Activated naive CD4-positive, alpha-beta T cell treated with anti-CD3 and anti-CD28 coated beads for 36 hours (primary cell): ENCODE results near the gene CNDP2. TPM values are rescaled to one million over a fixed set of nuclear protein-coding genes. Genes with fewer than 3 reads are reported as not detected.
"Not testable (repeated sequence)": the region's sequence is repeated elsewhere in the genome, so short reads cannot be mapped to it uniquely, and the experiment has no call there.

Experiments used
- CTCF ChIA-PET: fragments of 350-600 bp; sonication (Branson Sonifier 250); formaldehyde crosslinking; loops from one replicate; lab custom pipeline; 2021; ENCODE audit warnings: antibody characterized with exemption; lab: Charles Lee
- DNase-seq: peaks from one replicate; pipeline ENCODE4 v3.0.0-alpha.2; 2020
- H3K27ac Mint-ChIP-seq: one replicate; pipeline ENCODE4 v1.8.0; 2021; ENCODE audit warnings: mild to moderate bottlenecking, mixed read lengths
- H3K27me3 Mint-ChIP-seq: one replicate; pipeline ENCODE4 v1.8.0; 2021; ENCODE audit warnings: low read depth, mixed read lengths
- H3K36me3 Mint-ChIP-seq: one replicate; pipeline ENCODE4 v1.8.0; 2021; ENCODE audit warnings: low read depth, mixed read lengths
- H3K4me1 Mint-ChIP-seq: one replicate; pipeline ENCODE4 v1.8.0; 2021; ENCODE audit warnings: low read depth, mixed read lengths
- H3K4me3 Mint-ChIP-seq: one replicate; pipeline ENCODE4 v1.8.0; 2021; ENCODE audit warnings: mild to moderate bottlenecking, moderate library complexity, mixed read lengths
- H3K9me3 Mint-ChIP-seq: one replicate; pipeline ENCODE4 v1.8.0; 2021; ENCODE audit warnings: mixed read lengths
- intact Hi-C: fragments of 100-400 bp; cut with micrococcal nuclease; formaldehyde crosslinking; loops from one replicate; pipeline ENCODE4 v1.15.1; 2023
- total RNA-seq, 2 experiments: library from RNA; stranded (reverse); gene quantifications; one replicate each; pipeline ENCODE4 v1.2.3, GENCODE V29; 2021

The CNDP2 gene
- total RNA-seq, 2 experiments from 2014 or later, result 101 to 107 TPM

DNA sequence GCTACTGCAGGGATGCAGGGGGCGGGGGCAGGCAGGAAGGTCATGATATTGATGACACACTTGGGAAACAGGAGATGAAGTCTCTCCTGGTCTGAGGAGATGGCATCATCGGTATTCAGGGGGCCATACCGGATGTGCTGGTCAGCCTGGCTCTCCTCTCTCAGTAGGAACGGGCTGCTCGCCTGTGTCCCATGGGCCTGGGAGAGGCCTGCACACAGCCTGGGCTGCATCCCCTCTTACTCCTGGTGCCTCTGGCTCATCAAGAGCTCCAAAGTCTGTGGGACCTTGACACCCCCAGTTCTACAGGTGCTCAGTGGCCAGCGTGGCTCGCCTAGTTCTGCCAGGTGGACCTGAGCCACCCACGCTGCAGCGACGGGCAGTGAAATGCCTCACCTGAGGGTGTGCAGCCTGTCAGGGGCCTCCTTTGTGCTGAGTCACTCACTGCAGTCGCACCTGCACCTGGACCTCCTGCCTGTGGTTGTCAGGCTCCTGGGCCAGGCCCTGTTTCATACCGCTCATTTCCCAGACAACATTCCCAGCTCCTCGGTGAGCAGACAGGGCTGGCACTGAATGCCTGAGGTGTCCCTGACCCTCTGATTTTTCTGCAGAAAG lies 19.6 kb downstream of the CNDP2 start:
- no peak overlapping the region for H3K4me3 Mint-ChIP-seq

DNA sequence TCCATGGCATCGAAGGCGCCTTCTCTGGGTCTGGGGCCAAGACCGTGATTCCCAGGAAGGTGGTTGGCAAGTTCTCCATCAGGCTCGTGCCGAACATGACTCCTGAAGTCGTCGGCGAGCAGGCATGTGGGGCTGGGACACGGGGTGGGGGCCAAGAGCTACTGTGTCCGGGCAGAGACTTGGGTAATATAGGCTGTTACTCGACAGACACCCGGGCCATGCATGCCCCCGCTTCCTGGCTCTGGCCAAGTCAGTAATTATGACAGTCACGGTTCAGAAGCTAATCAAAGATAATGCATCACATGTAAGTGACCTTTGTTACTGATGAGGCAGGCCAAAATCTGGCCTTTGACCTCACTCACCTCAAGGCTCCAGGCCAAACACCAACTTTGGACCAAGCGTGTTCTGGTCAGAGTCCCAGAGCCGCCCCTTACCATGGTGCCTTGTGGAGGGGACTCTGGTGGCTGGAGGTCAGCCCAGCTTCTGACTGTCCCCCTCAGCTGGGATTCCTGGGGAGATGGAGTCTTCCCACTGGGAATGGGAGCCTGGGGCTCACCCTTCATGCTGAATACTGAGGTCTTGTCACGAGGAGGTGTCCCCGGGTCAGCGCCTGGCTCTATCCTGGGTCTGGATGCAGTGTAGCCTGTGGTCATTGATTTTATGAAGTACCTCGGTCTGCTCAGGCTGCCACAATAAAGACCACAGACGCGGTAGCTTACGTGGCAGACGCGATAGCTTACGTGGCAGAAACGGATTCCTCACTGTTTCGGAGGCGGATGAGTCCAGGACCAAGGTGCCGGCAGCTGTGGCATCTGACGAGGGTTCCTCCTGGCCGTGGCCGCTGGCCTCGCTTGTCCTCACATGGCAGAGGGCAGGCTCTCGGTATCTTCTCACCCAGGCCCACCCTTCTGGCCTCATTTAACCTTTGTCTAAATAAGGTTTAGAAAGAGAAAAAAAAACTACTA lies 20.4 kb downstream of the CNDP2 start:
- peaks cover 48% of the 10 kb centered on the region for H3K36me3 Mint-ChIP-seq

More for the DNA sequence above, 19.6 kb downstream of the CNDP2 start:
- intact Hi-C loops, result no loop called here
- H3K27ac Mint-ChIP-seq, result no peak overlapping the region
- no peaks in the 10 kb centered on the region for H3K27me3 Mint-ChIP-seq
- DNase-seq, result no peak
- H3K4me1 Mint-ChIP-seq, result no peaks in the 10 kb centered on the region
- H3K36me3 Mint-ChIP-seq, result peaks cover 43% of the 10 kb centered on the region
- CTCF ChIA-PET, result interaction anchor here (1.0 kb wide), 1 partner anchor 36 kb away, joined by 4 read pairs; no protein-coding TSS in a partner anchor
- no peaks in the 10 kb centered on the region for H3K9me3 Mint-ChIP-seq

DNA sequence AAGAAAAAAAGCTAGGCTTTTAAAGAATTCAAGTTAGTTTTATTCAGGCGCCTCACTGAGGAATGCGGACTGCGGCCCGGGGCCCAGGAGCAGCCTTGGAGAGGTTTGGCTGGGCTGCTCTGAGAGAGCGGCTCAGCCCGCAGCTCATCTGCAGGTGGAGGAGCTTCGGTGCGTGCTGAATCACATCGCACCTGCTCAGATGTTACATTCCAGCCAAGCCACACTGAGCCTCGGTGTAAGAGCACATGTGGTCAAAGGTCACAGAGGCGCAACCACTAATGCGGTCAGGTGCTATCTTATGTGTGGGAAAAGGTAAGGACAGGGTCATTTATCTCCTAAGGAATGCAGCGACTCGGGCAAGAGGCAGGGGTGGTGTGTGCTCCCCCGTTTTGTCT lies 21.1 kb downstream of the CNDP2 start:
- DNase-seq, result no peak
- Mint-ChIP-seq H3K4me1 (no peaks in the 10 kb centered on the region), H3K9me3 (no peaks in the 10 kb centered on the region), H3K27me3 (no peaks in the 10 kb centered on the region), H3K4me3 (no peak overlapping the region), H3K27ac (no peak overlapping the region), H3K36me3 (peaks cover 53% of the 10 kb centered on the region)
- intact Hi-C loops, result no loop called here
- CTCF ChIA-PET, result interaction anchor here (1.4 kb wide), 1 partner anchor 175 kb away, joined by 3 read pairs; no protein-coding TSS in a partner anchor

More for the DNA sequence above, 20.4 kb downstream of the CNDP2 start:
- intact Hi-C loops, result no loop called here
- CTCF ChIA-PET, result interaction anchor here (1.4 kb wide), 1 partner anchor 174 kb away, joined by 3 read pairs; no protein-coding TSS in a partner anchor
- no peaks in the 10 kb centered on the region for H3K4me1 Mint-ChIP-seq
- H3K27me3 Mint-ChIP-seq, result no peaks in the 10 kb centered on the region
- no peaks in the 10 kb centered on the region for H3K9me3 Mint-ChIP-seq
- DNase-seq, result no peak
- H3K27ac Mint-ChIP-seq, result no peak overlapping the region
- no peak overlapping the region for H3K4me3 Mint-ChIP-seq

DNA sequence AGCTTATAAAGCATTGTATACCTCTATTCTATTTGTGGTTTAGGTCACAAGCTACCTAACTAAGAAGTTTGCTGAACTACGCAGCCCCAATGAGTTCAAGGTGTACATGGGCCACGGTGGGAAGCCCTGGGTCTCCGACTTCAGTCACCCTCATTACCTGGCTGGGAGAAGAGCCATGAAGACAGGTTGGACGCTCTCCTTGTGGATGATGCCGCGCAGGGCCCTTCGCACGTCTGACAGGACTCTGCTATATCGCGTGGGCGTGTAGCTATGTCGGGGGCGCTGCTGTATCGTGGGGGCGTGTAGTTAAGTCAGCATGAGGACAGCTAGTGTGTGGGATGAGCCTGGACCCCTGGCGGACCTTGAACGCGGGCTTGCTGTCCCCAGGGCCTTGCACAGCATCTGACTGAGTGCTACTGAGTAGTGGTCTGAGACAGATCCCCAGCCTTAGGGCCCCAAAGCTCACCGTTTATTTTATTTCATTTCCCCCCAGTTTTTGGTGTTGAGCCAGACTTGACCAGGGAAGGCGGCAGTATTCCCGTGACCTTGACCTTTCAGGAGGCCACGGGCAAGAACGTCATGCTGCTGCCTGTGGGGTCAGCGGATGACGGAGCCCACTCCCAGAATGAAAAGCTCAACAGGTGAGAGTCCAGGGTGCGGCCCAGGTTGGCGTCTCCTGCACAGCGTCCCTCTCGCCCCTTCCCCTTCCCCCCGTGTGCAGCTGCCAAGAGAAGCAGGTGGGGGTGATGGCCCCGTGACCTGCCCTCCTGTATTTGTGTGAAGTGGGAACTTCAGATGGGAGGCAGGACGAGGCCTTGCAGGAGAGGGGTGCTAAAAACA lies 22.5 kb downstream of the CNDP2 start:
- intact Hi-C loops, result no loop called here
- CTCF ChIA-PET, result no interaction called here
- Mint-ChIP-seq H3K9me3 (no peaks in the 10 kb centered on the region), H3K4me1 (no peaks in the 10 kb centered on the region), H3K27me3 (no peaks in the 10 kb centered on the region), H3K36me3 (peaks cover 46% of the 10 kb centered on the region), H3K27ac (no peak overlapping the region), H3K4me3 (no peak overlapping the region)
- no peak for DNase-seq

DNA sequence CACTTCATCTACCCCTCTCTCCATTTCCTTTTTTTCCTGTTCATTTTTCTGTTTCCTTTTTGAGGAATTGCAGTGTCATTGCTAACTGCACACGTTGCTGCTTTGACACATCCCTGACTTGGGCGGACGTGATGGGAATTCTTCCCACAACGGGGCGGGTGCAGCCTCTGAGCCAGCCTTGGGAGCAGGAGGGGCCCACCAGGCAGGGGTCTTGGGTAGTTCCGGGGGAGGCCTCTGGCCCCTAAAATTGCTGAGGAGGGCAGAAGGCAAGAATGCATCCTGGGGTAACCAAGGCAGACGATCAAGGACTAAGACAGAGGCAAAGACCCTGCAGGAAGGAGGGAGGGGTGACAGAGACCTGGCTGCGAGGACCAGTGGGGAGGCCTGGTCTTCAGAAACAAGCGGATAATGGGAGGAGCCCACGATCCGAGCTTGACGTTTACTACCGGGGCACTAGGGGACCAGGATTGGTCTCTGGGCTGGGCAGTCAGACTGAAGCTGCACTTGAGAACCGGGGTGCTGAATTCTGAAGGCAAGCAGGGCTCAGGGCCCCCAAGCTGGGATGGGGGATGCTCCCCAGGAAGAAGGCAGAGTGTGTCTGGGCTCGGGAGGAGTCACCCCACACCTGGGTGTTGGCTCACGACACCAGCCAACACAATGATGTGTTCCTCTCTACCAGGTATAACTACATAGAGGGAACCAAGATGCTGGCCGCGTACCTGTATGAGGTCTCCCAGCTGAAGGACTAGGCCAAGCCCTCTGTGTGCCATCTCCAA lies 23.3 kb downstream of the CNDP2 start:
- CTCF ChIA-PET, result no interaction called here
- Mint-ChIP-seq H3K9me3 (no peaks in the 10 kb centered on the region), H3K36me3 (peaks cover 45% of the 10 kb centered on the region), H3K27me3 (no peaks in the 10 kb centered on the region), H3K4me3 (no peak overlapping the region), H3K4me1 (no peaks in the 10 kb centered on the region), H3K27ac (no peak overlapping the region)
- DNase-seq, result no peak
- intact Hi-C loops, result no loop called here

DNA sequence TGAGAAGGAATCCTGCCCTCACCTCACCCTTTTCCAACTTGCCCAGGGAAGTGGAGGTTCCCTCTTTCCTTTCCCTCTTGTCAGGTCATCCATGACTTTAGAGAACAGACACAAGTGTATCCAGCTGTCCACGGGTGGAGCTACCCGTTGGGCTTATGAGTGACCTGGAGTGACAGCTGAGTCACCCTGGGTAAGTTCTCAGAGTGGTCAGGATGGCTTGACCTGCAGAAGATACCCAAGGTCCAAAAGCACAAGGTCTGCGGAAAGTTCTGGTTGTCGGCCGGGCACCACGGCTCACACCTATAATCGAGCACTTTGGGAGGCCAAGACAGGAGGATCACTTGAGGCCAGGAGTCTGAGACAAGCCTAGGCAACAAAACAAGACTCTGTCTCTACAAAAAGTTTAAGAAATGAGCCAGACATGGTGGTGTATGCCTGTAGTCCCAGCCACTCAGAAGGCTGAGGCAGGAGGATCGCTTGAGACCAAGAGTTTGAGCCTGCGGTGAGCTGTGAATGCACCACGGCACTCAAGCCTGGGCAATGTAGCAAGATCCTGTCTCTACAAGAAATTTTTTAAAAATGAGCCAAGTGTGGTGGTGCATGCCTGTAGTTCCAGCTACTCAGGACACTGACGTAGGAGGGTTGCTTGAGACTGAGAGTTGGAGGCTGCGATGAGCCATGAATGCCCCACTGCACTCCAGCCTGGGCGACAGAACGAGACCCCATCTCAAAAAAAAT lies 24.1 kb downstream of the CNDP2 start:
- Mint-ChIP-seq H3K9me3 (no peaks in the 10 kb centered on the region), H3K36me3 (peaks cover 39% of the 10 kb centered on the region), H3K27ac (no peak overlapping the region), H3K4me3 (no peak overlapping the region), H3K4me1 (no peaks in the 10 kb centered on the region), H3K27me3 (no peaks in the 10 kb centered on the region)
- intact Hi-C loops, result no loop called here
- DNase-seq, result no peak
- CTCF ChIA-PET, result interaction anchor here (0.5 to 1.8 kb wide), 2 partner anchors 32 to 33 kb away, joined by 3 to 6 read pairs; no protein-coding TSS in a partner anchor

DNA sequence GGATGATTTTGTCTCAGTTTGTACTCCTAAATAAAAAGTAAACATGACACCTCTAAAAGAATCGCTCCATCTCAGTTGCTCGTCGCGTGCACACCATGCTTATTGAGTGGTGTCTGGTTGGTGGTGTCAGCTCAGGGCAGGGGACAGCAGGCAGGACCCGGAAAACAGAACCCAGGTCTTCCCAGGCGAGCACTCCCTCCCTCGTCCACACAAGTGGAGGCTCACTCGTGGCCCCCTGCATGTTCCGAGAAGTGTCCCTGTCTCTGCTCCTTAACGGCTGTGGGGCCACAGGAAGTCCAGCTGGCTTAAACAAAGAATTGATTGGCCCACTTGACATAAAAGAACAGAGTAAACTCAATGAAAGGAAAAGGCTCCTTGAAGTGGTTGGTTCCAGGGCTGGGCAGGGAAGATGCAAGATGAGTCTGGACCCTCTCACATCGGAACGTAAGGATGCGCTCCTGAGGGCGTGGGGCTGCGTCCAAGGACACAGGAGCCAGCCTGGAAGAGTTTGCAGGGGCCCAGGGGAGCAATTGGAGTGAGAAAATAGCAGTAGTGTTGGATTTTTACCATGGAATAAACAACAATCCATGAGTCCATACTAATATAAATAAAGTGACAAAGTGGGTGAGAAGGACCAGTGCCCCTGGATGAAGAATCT lies 25.0 kb downstream of the CNDP2 start:
- no peaks in the 10 kb centered on the region for H3K9me3 Mint-ChIP-seq
- H3K4me3 Mint-ChIP-seq, result no peak overlapping the region
- CTCF ChIA-PET, result interaction anchor here (0.5 to 1.8 kb wide), 2 partner anchors 31 to 33 kb away, joined by 3 to 6 read pairs; no protein-coding TSS in a partner anchor
- no peak for DNase-seq
- intact Hi-C loops, result no loop called here
- no peaks in the 10 kb centered on the region for H3K4me1 Mint-ChIP-seq
- H3K27ac Mint-ChIP-seq, result no peak overlapping the region
- H3K27me3 Mint-ChIP-seq, result no peaks in the 10 kb centered on the region
- H3K36me3 Mint-ChIP-seq, result peaks cover 39% of the 10 kb centered on the region

DNA sequence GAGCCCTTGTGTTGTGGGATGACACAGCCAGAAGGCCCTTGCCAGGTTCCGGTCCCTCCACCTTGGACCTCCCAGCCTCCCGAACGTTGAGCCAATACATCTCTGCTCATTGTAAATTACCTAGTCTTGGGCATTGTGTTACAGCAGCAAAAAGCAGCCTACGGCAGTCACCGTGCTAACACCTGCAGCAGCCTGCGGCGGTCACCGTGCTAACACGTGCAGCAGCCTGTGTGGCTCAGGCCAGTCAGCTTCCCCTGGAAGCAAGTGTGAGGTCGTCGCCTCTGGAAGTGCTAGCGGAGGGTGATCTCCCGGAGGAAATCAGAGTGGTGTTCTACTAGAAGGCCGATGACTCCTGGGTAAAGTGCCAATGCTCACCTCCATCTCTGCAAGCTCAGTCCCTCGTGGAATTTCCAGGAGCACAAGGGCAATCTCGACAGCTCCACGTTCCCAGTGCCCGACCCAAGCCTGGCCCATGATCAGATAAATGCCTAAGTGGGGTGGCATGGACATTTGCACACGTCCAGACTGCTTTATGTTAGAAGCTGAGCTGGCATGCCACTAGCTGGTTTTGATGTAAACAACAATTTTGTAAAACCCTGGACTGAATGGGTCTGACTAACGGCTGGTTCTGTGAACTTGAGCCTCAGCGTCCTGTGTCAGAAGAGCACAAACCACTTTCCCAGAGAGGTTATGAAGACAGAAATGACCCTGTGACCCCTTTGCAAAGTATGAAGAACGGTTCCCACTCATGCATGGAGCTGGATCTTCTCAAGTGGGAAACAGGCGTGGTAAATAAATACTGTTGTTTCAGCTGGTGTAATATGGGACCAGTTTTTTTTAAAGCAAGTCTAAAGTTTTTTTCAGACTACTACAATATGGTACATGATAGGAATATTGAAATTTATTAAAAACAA lies 26.7 kb downstream of the CNDP2 start:
- intact Hi-C loops, result no loop called here
- Mint-ChIP-seq H3K36me3 (peaks cover 30% of the 10 kb centered on the region), H3K9me3 (no peaks in the 10 kb centered on the region), H3K27me3 (no peaks in the 10 kb centered on the region), H3K4me3 (no peak overlapping the region), H3K27ac (no peak overlapping the region), H3K4me1 (no peaks in the 10 kb centered on the region)
- CTCF ChIA-PET, result interaction anchor here (0.6 kb wide), 1 partner anchor 80 kb away, joined by 3 read pairs; no protein-coding TSS in a partner anchor
- no peak for DNase-seq

DNA sequence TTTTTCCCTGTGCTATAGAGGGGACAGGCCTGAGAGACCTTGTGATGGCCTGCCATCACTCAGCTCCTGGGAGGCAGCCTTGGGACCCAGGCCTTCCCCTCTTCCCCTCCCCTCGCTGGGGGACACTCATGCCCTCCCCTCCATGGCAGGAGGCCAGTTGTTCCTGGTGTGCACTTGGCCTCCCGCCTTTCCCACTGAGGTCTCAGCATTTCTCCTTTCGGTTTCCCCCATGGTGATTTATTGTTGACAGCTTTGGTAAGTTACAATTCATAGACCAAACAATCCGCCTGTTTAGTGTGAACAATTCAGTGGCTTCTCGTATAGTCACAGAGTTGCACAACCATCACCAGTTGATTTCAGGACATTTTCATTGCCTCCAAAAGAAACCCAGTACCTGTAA lies 27.9 kb downstream of the CNDP2 start:
- no peak overlapping the region for H3K27ac Mint-ChIP-seq

DNA sequence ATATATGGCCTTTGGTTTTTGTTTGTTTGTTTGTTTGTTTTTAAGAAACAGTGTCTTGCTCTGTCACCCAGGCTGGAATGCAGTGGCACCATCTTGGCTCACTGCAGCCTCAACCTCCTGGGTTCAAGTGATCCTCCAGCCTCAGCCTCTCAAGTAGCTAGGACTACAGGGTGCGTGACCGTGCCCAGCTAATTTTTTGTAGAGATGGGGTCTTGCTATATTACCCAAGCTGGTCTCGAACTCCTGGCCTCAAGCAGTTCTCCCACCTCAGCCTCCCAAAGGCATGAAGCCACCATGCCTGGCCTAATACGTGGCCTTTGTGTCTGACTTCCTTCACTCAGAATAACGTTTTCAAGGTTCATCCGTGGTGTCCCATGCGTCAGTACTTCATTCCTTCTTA lies 28.8 kb downstream of the CNDP2 start:
- intact Hi-C loops, DNase-seq, CTCF ChIA-PET, H3K9me3 Mint-ChIP-seq, H3K4me1 Mint-ChIP-seq, H3K27ac Mint-ChIP-seq, H3K27me3 Mint-ChIP-seq, H3K4me3 Mint-ChIP-seq: not testable (repeated sequence)
- H3K36me3 Mint-ChIP-seq, result peaks cover 20% of the 10 kb centered on the region

More for the DNA sequence above, 27.9 kb downstream of the CNDP2 start:
- Mint-ChIP-seq H3K4me3 (no peak overlapping the region), H3K4me1 (no peaks in the 10 kb centered on the region), H3K27me3 (no peaks in the 10 kb centered on the region), H3K9me3 (no peaks in the 10 kb centered on the region), H3K36me3 (peaks cover 28% of the 10 kb centered on the region)
- CTCF ChIA-PET, result interaction anchor here (0.6 kb wide), 1 partner anchor 312 kb away, joined by 3 read pairs; no protein-coding TSS in a partner anchor
- no peak for DNase-seq
- intact Hi-C loops, result no loop called here
